NT2/D1 (cell line): ENCODE results near the gene DEFB116.

Experiments
- SUZ12 ChIP-seq: IDR thresholded peaks from 2 replicates; pipeline ENCODE4 v1.6.1; 2011; ENCODE audit not compliant: insufficient read length, insufficient read depth; ENCODE audit errors: extremely low read depth
- ZNF274 ChIP-seq: IDR thresholded peaks from 2 replicates; pipeline ENCODE4 v1.6.1; 2011; ENCODE audit warnings: mild to moderate bottlenecking, low read depth, low read length

GRCh38 chr20:31341470-31341869, 33.1 kb upstream of the DEFB116 start:
- TF ChIP-seq SUZ12 (no peak), ZNF274 (no peak)
